GM15510 (cell line): ENCODE measurements around the gene RAB17.

ENCODE experiments used
- POLR2A ChIP-seq: IDR thresholded peaks from 3 replicates; pipeline ENCODE4 v1.6.1; 2011; ENCODE audit warnings: borderline replicate concordance; ENCODE audit not compliant: insufficient read length; ENCODE audit errors: extremely low read depth

Gene RAB17

DNA sequence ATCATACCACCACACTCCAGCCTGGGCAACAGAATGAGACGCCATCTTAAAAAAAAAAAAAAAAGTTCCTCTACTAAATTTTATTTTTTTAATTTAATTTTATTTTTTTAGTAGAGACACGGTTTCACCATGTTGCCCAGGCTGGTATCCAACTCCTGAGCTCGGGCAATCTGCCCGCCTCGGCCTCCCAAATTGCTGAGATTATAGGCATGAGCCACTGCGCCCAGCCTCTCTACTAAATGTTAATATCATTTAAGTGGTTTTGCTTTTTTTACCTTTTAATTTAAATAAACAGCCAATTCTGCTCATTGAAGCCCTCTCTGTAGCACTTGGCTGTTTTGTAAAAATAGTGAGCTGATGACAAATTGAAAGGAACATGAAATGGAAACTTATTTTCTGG lies 9.2 kb downstream of the RAB17 start:
- no peak for TF ChIP-seq POLR2A

DNA sequence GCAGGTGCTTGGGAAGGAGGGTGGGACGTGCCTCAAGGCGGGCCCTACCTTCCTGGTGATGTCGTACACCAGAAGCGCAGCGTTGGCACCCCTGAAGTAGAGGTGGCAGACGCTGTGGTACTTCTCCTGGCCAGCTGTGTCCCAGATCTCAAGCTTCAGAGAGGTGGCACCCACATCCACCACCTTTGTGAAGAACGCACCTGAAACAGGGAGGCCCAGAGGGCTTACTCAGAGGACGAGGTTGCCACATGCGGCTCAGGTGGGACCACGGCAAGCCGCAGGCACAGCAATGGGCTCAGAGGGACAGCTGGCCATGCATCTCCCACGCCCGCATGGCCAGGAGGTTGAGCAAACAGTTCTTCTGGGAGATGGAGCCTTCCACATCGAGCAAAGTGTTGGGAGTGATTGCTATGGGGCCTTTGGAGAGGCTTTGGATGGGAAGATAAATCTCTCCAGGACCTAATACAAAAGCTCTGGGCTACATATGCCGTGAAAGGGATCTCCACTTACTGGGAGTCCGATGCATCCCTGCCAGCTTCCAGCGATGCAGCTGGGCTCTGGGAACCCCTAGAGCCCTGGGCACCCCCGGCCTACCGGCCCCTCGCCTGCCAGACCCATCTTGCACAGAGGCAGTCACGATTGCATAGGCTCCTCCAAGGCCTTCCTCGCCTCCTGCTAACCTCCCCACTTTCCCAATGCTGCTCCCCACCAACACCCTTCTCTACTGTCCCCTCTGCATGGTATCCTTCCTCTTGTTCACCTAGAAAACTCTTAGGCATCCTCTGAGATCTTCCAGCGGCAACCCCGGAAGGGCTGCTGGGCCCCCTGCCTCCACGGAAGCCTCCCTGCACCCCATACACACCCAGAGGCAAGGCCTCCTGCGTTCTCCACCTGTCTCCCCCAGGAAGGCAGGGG lies 12.3 kb downstream of the RAB17 start:
- no peak for TF ChIP-seq POLR2A

GRCh38 chr2:237577458-237577857 lies 13.1 kb downstream of the RAB17 start:
- no peak for TF ChIP-seq POLR2A

DNA sequence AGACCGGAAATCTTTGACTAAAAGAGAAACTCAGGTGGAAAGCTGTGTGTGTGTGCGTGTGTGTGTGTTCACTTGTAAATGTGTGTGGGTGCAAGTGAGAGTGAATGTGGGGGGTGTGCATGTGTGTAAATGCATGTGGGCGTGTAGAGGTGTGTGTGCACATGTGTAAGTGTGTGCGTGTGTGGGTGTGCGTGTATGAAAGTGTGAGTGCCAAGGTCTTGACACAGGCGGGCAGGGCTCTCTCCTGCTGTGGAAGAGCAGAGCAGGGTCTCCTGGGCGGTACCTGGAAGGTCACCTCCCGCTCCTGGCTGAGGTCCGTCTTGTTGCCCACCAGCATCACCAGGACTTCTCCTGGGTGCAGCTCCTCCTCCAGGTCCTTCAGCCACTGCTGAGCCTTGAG lies 13.6 kb downstream of the RAB17 start:
- TF ChIP-seq POLR2A: no peak

- no peak for TF ChIP-seq POLR2A
Measured at GRCh38 chr2:237575869-237576862, 14.4 kb downstream of the RAB17 start.

DNA sequence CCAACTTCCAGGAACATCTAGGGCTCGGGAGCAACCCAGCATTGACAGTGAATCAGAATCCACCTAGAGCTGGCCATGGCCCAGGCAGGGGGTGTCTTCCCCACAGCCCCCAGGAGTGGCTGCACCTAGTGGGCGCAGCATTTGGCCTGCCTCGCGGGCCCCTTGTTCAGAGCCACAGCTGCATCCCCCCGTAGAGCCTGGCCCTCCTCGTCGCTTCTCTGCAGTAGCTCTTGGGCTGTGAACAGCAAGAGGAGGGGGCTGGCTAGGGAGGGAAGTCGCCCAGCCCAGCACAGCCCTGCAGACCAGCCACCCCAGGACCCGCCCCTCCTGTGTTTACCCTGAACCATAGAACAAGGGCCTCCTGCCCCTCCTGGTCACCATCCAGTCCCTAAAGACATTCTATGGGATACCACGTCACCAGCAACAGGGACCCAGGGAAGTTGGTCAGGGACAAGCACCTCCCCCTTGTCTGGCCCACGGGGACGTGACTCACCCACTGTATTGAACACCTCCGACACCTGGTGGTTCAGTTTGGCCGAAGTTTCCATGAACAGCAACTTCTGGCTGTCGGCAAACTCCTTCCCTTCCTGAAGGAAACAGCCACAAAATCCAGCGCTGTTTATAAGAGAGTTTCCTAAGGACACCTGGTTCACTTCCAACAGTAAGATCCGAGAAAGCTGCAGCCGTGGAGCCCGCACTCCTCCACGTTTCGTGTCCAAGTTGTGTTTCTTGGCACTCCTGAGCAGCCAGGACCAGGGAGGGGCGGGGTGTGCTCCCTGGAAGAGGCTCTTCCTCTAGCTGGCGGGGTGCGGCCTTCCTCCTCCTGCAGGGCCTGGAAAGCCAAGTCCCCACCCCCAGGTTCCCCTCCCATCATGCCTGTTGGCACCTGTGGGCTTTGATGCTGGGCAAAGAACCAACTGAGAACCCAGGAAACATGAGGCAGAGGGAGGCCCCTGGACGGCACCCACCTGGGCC lies 15.4 kb downstream of the RAB17 start:
- no peak for TF ChIP-seq POLR2A

GRCh38 chr2:237574467-237574866 lies 16.1 kb downstream of the RAB17 start:
- no peak for TF ChIP-seq POLR2A

GRCh38 chr2:237573721-237574415 lies 16.7 kb downstream of the RAB17 start:
- TF ChIP-seq POLR2A: no peak

DNA sequence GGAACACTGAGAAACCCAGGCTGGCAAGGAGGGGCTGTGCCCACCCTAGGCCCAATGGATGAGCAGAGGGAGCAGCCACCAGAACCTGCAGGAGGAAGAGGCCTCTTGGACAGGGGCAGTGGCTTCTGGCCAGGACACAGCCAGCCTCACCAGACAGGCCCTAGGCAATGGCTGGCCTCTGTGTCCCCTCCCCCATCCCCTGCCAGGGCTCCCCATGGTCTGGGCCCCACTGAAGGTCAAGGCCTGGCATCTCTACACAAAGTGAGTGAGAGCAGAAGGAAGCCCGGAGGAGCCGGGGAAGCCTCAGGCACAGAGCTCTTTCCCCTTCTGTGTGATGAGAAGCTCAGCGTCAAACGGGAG lies 17.8 kb downstream of the RAB17 start:
- no peak for TF ChIP-seq POLR2A

GRCh38 chr2:237572021-237572741 lies 18.4 kb downstream of the RAB17 start:
- TF ChIP-seq POLR2A: no peak

DNA sequence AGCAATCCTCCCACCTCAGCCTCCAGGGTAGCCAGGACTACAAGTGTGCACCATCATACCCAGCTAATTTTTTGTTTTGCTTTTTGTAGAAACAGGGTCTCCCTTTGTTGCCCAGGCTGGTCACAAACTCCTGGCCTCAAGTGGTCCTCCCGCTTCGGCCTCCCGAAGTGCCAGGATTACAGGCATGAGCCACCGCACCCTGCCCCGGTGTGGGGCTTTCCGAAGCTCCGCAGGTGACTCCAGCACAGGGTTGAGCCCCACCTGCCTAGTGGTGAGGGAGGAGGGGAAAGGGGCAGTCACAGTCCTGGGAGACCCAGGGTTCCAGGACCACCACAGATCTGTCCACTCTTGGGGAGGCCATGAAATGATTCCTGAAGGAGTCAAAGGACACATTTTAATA lies 19.0 kb downstream of the RAB17 start:
- TF ChIP-seq POLR2A: no peak

DNA sequence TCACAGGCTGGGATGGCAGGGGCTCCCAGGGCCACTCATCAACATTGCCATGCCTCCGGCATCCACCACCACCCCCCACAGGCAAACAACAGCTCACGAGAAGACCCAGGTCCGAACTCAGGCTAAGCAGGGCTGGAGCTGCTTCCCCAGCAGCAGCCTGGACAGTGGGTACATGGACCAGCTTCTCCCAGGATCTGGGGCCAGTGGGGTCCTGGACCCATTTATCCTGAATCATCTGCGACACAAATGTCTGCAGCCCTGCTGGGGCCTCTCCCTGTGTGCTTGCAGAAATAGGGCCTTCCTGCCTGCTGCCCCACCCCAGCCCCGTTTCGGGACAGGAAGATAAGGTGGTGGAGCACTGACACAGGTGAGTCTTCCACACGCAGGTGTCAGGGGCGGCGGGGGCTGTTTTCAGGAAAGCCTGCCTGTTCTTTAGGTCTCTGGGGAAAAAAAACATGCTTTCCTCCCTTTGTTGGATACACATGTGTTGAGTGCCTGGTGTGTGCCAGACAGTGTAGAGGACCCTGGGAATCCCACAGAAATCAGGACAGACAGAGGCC lies 19.7 kb downstream of the RAB17 start:
- TF ChIP-seq POLR2A: no peak

DNA sequence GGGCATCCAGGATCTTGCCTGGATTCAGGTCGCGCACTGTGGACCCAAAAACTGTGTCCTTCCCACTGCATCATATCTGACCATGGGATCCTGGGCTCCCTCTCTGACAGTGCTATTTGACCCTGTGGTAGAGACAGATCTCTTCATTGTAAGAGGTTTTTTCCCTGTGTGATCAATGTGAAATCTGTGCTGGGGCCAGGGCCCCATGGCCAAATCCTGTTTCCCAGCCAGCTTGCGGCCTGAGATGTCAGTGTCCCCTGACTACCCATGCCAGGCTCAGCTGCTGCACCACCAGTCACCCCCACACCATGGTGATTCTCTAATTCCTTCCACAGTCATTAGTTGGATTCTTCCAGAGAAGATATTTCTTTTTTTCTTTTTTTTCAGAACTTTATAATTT lies 20.6 kb downstream of the RAB17 start:
- no peak for TF ChIP-seq POLR2A
